LNCAP (cell line): Measurements from ENCODE around the gene NTM.

Source experiments
- CTCF ChIP-seq: fragments of 450-650 bp; IDR thresholded peaks from 2 replicates; pipeline ENCODE4 v1.5.1; 2017; ENCODE audit warnings: mild to moderate bottlenecking

NTM gene

GRCh38 chr11:132187814-132188213, 817.4 kb downstream of the NTM start:
- no peak for TF ChIP-seq CTCF

GRCh38 chr11:132196928-132197327, 826.5 kb downstream of the NTM start:
- no peak for TF ChIP-seq CTCF

GRCh38 chr11:132200353-132200936, 830.0 kb downstream of the NTM start:
- TF ChIP-seq CTCF: no peak

- no peak for TF ChIP-seq CTCF
Measured at GRCh38 chr11:132202621-132203020, 832.2 kb downstream of the NTM start.

- TF ChIP-seq CTCF: no peak
Measured at GRCh38 chr11:132205006-132205405, 834.6 kb downstream of the NTM start.

GRCh38 chr11:132205496-132205895, 835.1 kb downstream of the NTM start:
- TF ChIP-seq CTCF: no peak

- no peak for TF ChIP-seq CTCF
Measured at GRCh38 chr11:132206993-132207392, 836.6 kb downstream of the NTM start.

GRCh38 chr11:132208477-132209055, 838.2 kb downstream of the NTM start:
- TF ChIP-seq CTCF: no peak
